ENCODE data around the gene NMT1. TPM values are rescaled to one million over a fixed set of nuclear protein-coding genes. Genes with fewer than 3 reads are reported as not detected.
A peak's percentile ranks its signal among the peaks of the same experiment; 100 is the strongest.

NMT1 gene
- total RNA-seq, 1 experiment from 2014 or later = 89.7 TPM

DNA sequence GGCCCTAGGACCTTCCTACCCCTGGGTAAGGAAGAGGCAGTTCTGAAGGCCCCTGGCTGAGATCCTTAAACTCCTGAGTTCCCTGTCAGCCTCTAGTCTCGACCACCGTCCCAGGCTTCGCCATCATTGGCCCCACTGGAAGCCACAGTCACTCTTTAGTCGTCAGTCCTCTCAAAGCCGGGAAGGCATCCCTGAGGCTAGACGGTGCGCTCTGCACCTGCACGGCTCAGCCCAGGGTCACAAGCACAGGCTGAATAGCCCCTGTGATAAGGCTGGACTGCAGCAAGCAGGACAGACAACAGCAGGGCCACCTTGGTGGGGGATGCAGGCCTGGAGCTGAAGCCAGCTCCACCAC is 83.9 kb downstream of the NMT1 start:
- H3K27me3 Mint-ChIP-seq (ENCODE audit: insufficient read depth, unreplicated experiment) = no peaks in the 10 kb centered on the region
- H3K9me3 Mint-ChIP-seq (ENCODE audit: unreplicated experiment) = no peaks in the 10 kb centered on the region
- TF ChIP-seq, protein P1, sequence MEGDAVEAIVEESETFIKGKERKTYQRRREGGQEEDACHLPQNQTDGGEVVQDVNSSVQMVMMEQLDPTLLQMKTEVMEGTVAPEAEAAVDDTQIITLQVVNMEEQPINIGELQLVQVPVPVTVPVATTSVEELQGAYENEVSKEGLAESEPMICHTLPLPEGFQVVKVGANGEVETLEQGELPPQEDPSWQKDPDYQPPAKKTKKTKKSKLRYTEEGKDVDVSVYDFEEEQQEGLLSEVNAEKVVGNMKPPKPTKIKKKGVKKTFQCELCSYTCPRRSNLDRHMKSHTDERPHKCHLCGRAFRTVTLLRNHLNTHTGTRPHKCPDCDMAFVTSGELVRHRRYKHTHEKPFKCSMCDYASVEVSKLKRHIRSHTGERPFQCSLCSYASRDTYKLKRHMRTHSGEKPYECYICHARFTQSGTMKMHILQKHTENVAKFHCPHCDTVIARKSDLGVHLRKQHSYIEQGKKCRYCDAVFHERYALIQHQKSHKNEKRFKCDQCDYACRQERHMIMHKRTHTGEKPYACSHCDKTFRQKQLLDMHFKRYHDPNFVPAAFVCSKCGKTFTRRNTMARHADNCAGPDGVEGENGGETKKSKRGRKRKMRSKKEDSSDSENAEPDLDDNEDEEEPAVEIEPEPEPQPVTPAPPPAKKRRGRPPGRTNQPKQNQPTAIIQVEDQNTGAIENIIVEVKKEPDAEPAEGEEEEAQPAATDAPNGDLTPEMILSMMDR (IDR thresholded peaks at IDR 0.05; ENCODE audit: unreplicated experiment) = no peak
- H3K27ac Mint-ChIP-seq (ENCODE audit: low read depth, unreplicated experiment) = no peak overlapping the region
- peaks cover 35% of the 10 kb centered on the region for H3K36me3 Mint-ChIP-seq (ENCODE audit: insufficient read depth, unreplicated experiment)
- intact Hi-C loops (cut with micrococcal nuclease) = loop anchor here (5.0 kb wide), 1 partner anchor 172 kb away; the partner anchor contains the start of gene MAP3K14
- BruUV-seq (replicated peaks) = no TSS peak
- POLR2A ChIA-PET = interaction anchor here (1.7 to 12.7 kb wide), 2 partner anchors 22 to 52 kb away, joined by 8 to 1083 read pairs; partner anchors contain the start of gene HEXIM2
- no peak overlapping the region for H3K4me3 Mint-ChIP-seq (ENCODE audit: unreplicated experiment)
- CTCF ChIA-PET = interaction anchor here (0.6 kb wide), 1 partner anchor 52 kb away, joined by 3 read pairs; no protein-coding TSS in a partner anchor
- H3K4me1 Mint-ChIP-seq (ENCODE audit: insufficient read depth, unreplicated experiment) = peaks cover 14% of the 10 kb centered on the region
- DNase-seq (ENCODE audit: unreplicated experiment) = no peak

DNA sequence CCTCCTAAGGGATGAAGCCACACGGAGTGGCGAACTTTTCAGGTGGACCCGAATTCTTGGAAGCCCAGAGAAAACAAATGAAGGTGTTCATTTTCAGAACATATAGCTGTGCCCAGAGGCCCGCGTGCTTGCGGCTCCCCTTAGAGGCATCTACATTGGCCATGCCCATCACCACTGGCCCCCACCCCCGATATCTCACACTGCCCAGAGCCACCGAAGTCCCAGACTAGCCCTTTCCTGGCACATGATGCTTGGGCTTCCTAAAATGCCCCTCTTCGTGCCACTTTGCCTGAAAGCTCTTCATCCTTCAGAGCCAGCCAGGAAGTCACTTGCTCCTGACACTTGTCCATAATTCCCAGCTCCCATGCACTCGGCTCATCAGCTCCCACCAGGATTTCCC is 85.0 kb downstream of the NMT1 start:
- no TSS peak for BruUV-seq (replicated peaks)
- no peaks in the 10 kb centered on the region for H3K27me3 Mint-ChIP-seq (ENCODE audit: insufficient read depth, unreplicated experiment)
- H3K36me3 Mint-ChIP-seq (ENCODE audit: insufficient read depth, unreplicated experiment) = peaks cover 40% of the 10 kb centered on the region
- peak overlapping the region; percentile 100 for H3K27ac Mint-ChIP-seq (ENCODE audit: low read depth, unreplicated experiment)
- intact Hi-C loops (cut with micrococcal nuclease) = loop anchor here (5.0 kb wide), 1 partner anchor 171 kb away; the partner anchor contains the start of gene MAP3K14
- no peaks in the 10 kb centered on the region for H3K9me3 Mint-ChIP-seq (ENCODE audit: unreplicated experiment)
- no peak for DNase-seq (ENCODE audit: unreplicated experiment)
- H3K4me3 Mint-ChIP-seq (ENCODE audit: unreplicated experiment) = peak overlapping the region; percentile 97
- peaks cover 17% of the 10 kb centered on the region for H3K4me1 Mint-ChIP-seq (ENCODE audit: insufficient read depth, unreplicated experiment)
- TF ChIP-seq, protein P1 (IDR thresholded peaks at IDR 0.05; ENCODE audit: unreplicated experiment) = no peak
- ChIA-PET POLR2A (interaction anchor here (0.7 to 12.7 kb wide), 4 partner anchors 21 to 131 kb away, joined by 3 to 1083 read pairs (median 6); partner anchors contain the start of gene HEXIM2), CTCF (interaction anchor here (1.0 kb wide), 1 partner anchor 10 kb away, joined by 5 read pairs; the partner anchor contains the start of gene ACBD4)

DNA sequence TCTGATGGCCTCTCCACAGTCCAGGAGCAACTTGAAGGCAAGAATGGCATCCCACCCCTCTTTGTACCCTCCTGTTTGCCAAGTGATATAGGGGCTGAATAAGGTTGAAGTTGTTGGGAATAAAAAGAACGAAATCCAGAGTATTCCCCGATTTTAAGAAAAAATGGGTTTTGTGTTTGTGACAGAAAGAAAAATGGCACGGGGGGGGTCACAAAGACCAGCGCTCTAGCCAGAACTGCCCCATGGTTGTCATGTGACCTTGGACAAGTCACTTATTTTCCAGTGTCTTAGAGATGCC is 85.4 kb downstream of the NMT1 start:
- no peak for DNase-seq (ENCODE audit: unreplicated experiment)
- peak overlapping the region; percentile 100 for H3K27ac Mint-ChIP-seq (ENCODE audit: low read depth, unreplicated experiment)
- BruUV-seq (replicated peaks) = no TSS peak
- ChIA-PET POLR2A (interaction anchor here (0.7 to 12.7 kb wide), 4 partner anchors 20 to 131 kb away, joined by 3 to 1083 read pairs (median 6); partner anchors contain the start of gene HEXIM2), CTCF (interaction anchor here (1.0 kb wide), 1 partner anchor 11 kb away, joined by 5 read pairs; the partner anchor contains the start of gene ACBD4)
- no peaks in the 10 kb centered on the region for H3K9me3 Mint-ChIP-seq (ENCODE audit: unreplicated experiment)
- H3K4me3 Mint-ChIP-seq (ENCODE audit: unreplicated experiment) = peak overlapping the region; percentile 97
- intact Hi-C loops (cut with micrococcal nuclease) = loop anchor here (5.0 kb wide), 1 partner anchor 171 kb away; the partner anchor contains the start of gene MAP3K14
- H3K27me3 Mint-ChIP-seq (ENCODE audit: insufficient read depth, unreplicated experiment) = no peaks in the 10 kb centered on the region
- H3K36me3 Mint-ChIP-seq (ENCODE audit: insufficient read depth, unreplicated experiment) = peaks cover 44% of the 10 kb centered on the region
- TF ChIP-seq, protein P1 (IDR thresholded peaks at IDR 0.05; ENCODE audit: unreplicated experiment) = no peak
- H3K4me1 Mint-ChIP-seq (ENCODE audit: insufficient read depth, unreplicated experiment) = peaks cover 20% of the 10 kb centered on the region

DNA sequence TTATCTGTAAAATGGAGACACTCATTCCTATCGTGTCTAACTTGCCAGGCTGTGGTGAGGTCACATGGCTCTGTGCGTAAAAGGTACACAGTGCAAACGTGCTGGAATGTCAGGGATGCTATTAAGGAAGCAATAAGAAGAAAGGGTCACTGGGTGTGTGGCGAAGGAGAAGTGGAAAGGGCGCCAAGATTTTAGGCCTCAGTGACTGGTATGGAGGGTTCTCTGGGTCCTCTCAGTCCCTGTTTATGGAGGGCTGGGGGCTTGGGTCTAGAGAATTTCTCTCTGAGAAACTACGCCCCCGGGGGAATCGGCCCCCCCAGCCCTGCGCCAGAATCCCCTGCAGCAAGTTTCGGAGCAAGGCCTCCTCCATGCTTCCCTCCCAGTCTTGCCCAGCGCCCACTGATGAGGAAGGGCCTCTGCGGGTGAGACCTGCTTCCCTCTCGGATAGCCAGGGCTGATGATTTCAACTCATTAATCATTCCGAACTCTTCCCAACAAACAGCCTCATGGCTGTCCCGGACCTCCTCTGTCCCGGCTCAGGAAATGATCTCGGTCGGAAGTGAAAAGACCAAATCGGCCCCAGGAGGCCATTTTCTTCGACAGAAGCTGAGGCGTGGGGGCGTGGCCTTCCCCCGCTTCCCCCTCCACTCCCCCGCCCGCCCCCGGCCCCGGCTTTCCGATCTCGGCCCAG is 85.9 kb downstream of the NMT1 start:
- peak; percentile 29 for DNase-seq (ENCODE audit: unreplicated experiment)
- ChIA-PET POLR2A (interaction anchor here (0.6 to 12.7 kb wide), 14 partner anchors 8 to 960 kb away, joined by 3 to 1083 read pairs (median 4); partner anchors contain the start of genes ACBD4, FMNL1, HEXIM2 and MAP3K14), CTCF (interaction anchor here (0.6 to 7.5 kb wide), 3 partner anchors 11 to 52 kb away, joined by 3 to 108 read pairs (median 5); partner anchors contain the start of gene ACBD4)
- no peaks in the 10 kb centered on the region for H3K27me3 Mint-ChIP-seq (ENCODE audit: insufficient read depth, unreplicated experiment)
- intact Hi-C loops (cut with micrococcal nuclease) = loop anchor here (5.0 kb wide), 1 partner anchor 170 kb away; the partner anchor contains the start of gene MAP3K14
- peak overlapping the region; percentile 100 for H3K27ac Mint-ChIP-seq (ENCODE audit: low read depth, unreplicated experiment)
- peaks cover 49% of the 10 kb centered on the region for H3K36me3 Mint-ChIP-seq (ENCODE audit: insufficient read depth, unreplicated experiment)
- TF ChIP-seq, protein P1 (IDR thresholded peaks at IDR 0.05; ENCODE audit: unreplicated experiment) = no peak
- BruUV-seq (replicated peaks) = no TSS peak
- H3K4me3 Mint-ChIP-seq (ENCODE audit: unreplicated experiment) = peak overlapping the region; percentile 97
- peaks cover 23% of the 10 kb centered on the region for H3K4me1 Mint-ChIP-seq (ENCODE audit: insufficient read depth, unreplicated experiment)
- no peaks in the 10 kb centered on the region for H3K9me3 Mint-ChIP-seq (ENCODE audit: unreplicated experiment)
